Right hindlimb (tissue), 1 donor: ENCODE results near the gene OR10P1.

ENCODE experiments used
- DNase-seq: peaks from one replicate; pipeline ENCODE4 v3.0.0-alpha.2; 2018

Gene OR10P1

GRCh38 chr12:55686366-55687010 is 49.8 kb downstream of the OR10P1 start:
- no peak for DNase-seq
